Stimulated activated CD4-positive, alpha-beta T cell treated with anti-CD3 and anti-CD28 coated beads, Interleukin-1b, Interleukin-23, amount 100 ng/mL, for 48 hours (primary cell): ENCODE measurements around the gene C2orf78.
A peak's percentile ranks its signal among the peaks of the same experiment; 100 is the strongest.
"Not testable (repeated sequence)": the region's sequence is repeated elsewhere in the genome, so short reads cannot be mapped to it uniquely, and the experiment has no call there.

Experiments
- DNase-seq: peaks from one replicate; pipeline ENCODE4 v3.0.0-alpha.2; 2020

The C2orf78 gene

GRCh38 chr2:73779467-73780236 is 4.3 kb upstream of the C2orf78 start, which contains the start of gene DUSP11:
DUSP11 (minus strand) TSS chr2:73780103; CDS start chr2:73779974, 129 bp downstream.
- DNase-seq: peak; percentile 96

- DNase-seq: no peak
Observed at GRCh38 chr2:73780237-73780582, 3.8 kb upstream of the C2orf78 start.

GRCh38 chr2:73783402-73783801 is 581 bp upstream of the C2orf78 start:
- DNase-seq: not testable (repeated sequence)

GRCh38 chr2:73811878-73812277 is 27.9 kb downstream of the C2orf78 start:
- DNase-seq: no peak

GRCh38 chr2:73812635-73813034 is 28.7 kb downstream of the C2orf78 start:
- no peak for DNase-seq

GRCh38 chr2:73818296-73818695 is 34.3 kb downstream of the C2orf78 start:
- DNase-seq: no peak

GRCh38 chr2:73821227-73821626 is 37.2 kb downstream of the C2orf78 start:
- peak; percentile 58 for DNase-seq

- no peak for DNase-seq
Observed at GRCh38 chr2:73821669-73822068, 37.7 kb downstream of the C2orf78 start.

GRCh38 chr2:73822276-73822675 is 38.3 kb downstream of the C2orf78 start:
- no peak for DNase-seq

- DNase-seq: no peak
Observed at GRCh38 chr2:73822991-73823390, 39.0 kb downstream of the C2orf78 start.

GRCh38 chr2:73823416-73823815 is 39.4 kb downstream of the C2orf78 start:
- no peak for DNase-seq

GRCh38 chr2:73823916-73824523 is 40.0 kb downstream of the C2orf78 start:
- DNase-seq: no peak

GRCh38 chr2:73825408-73825807 is 41.4 kb downstream of the C2orf78 start:
- DNase-seq: no peak

- DNase-seq: no peak
Observed at GRCh38 chr2:73827018-73827417, 43.0 kb downstream of the C2orf78 start.

GRCh38 chr2:73827660-73828388 is 43.8 kb downstream of the C2orf78 start:
- DNase-seq: no peak

- DNase-seq: no peak
Observed at GRCh38 chr2:73828389-73828817, 44.4 kb downstream of the C2orf78 start.

GRCh38 chr2:73828818-73829570 is 45.0 kb downstream of the C2orf78 start, which contains the start of gene STAMBP:
STAMBP (plus strand) TSS chr2:73828961; CDS start chr2:73830857, 1,896 bp downstream.
- DNase-seq: peak; percentile 92

GRCh38 chr2:73830871-73831401 is 47.0 kb downstream of the C2orf78 start:
- peak; percentile 50 for DNase-seq

- no peak for DNase-seq
Observed at GRCh38 chr2:73832930-73833329, 48.9 kb downstream of the C2orf78 start.

GRCh38 chr2:73836141-73836943 is 52.4 kb downstream of the C2orf78 start:
- DNase-seq: no peak

GRCh38 chr2:73837847-73838585 is 54.0 kb downstream of the C2orf78 start:
- DNase-seq: no peak
